SK-N-SH treated with all-trans-retinoic acid at 6 μM for 48 hours (cell line): ENCODE results near the gene TIGD6.

Source experiments
- ARNTL ChIP-seq: fragments of 450-650 bp; formaldehyde crosslinking; IDR thresholded peaks from 2 replicates; pipeline ENCODE4 v1.5.0; 2020; ENCODE audit warnings: low read depth, mild to moderate bottlenecking, moderate library complexity, borderline replicate concordance
- BACH2 ChIP-seq: fragments of 250-450 bp; sonication (Bioruptor Pico); IDR thresholded peaks from 2 replicates; pipeline ENCODE4 v1.9.0; 2021; ENCODE audit warnings: mild to moderate bottlenecking, borderline replicate concordance
- PATZ1 ChIP-seq: fragments of 250-450 bp; sonication (Bioruptor Pico); IDR thresholded peaks from 2 replicates; pipeline ENCODE4 v1.8.0; 2020; ENCODE audit warnings: mild to moderate bottlenecking, moderate library complexity, borderline replicate concordance
- SNAI2 ChIP-seq: fragments of 250-450 bp; sonication (Bioruptor Pico); IDR thresholded peaks from 2 replicates; pipeline ENCODE4 v1.5.0; 2020; ENCODE audit warnings: mild to moderate bottlenecking, moderate library complexity
- TSHZ2 ChIP-seq: fragments of 250-450 bp; sonication (Bioruptor Pico); IDR thresholded peaks from 2 replicates; pipeline ENCODE4 v1.5.0; 2020; ENCODE audit warnings: mild to moderate bottlenecking, moderate library complexity
- ZC3H10 ChIP-seq: fragments of 250-450 bp; sonication (Bioruptor Pico); IDR thresholded peaks from 2 replicates; pipeline ENCODE4 v1.5.1; 2021; ENCODE audit warnings: mild to moderate bottlenecking, moderate library complexity

GRCh38 chr5:150000990-150001659 lies 671 bp upstream of the TIGD6 start:
- TF ChIP-seq ZC3H10 (CRISPR knock-in tag) (no peak), ARNTL (no peak), PATZ1 (CRISPR knock-in tag) (no peak), BACH2 (CRISPR knock-in tag) (no peak), SNAI2 (no peak), TSHZ2 (CRISPR knock-in tag) (no peak)
